BE2C (cell line): ENCODE data around the gene WDR75.

Experiments used
- DNase-seq: peaks from one replicate; pipeline ENCODE4 v3.0.0-alpha.2; 2020
- H3K27me3 ChIP-seq: fragments of 250-450 bp; sonication (Bioruptor Pico); 2 replicates; pipeline ENCODE4 v1.5.1; 2020; ENCODE audit warnings: mild to moderate bottlenecking
- H3K36me3 ChIP-seq: fragments of 250-450 bp; sonication (Bioruptor Pico); 2 replicates; pipeline ENCODE4 v1.5.1; 2020; ENCODE audit warnings: mild to moderate bottlenecking
- H3K4me1 ChIP-seq: fragments of 250-450 bp; sonication (Bioruptor Pico); 2 replicates; pipeline ENCODE4 v1.5.1; 2020
- H3K4me3 ChIP-seq: 2 replicates; pipeline ENCODE4 v1.5.1; 2011; ENCODE audit warnings: low read depth, low read length
- H3K9me3 ChIP-seq: fragments of 250-450 bp; sonication (Bioruptor Pico); 2 replicates; pipeline ENCODE4 v1.5.1; 2020
- TF ChIP-seq, protein P1 (sequence below): IDR thresholded peaks from 2 replicates; pipeline ENCODE4 v1.5.1; 2012; ENCODE audit warnings: mild to moderate bottlenecking, low read depth, low read length

WDR75 gene

DNA sequence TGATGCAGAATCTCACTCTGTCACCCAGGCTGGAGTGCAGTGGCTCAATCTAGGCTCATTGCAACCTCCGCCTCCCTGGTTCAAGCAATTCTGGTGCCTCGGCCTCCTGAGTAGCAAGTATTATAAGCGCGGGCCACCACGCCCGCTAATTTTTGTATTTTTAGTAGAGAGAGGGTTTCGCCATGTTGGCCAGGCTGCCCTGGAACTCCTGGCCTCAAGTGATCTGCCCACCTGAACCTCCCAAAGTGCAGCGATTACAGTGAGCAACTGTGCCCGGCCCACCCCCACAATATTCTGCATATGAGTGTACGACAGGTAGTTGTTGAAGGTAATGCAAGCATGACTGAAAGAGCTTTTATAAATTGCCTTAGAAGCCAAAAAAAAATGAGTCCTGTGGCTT is 1.2 kb downstream of the WDR75 start:
- H3K27me3 ChIP-seq, result no peaks in the 10 kb centered on the region; the same call in 1 of the 2 replicates
- H3K9me3 ChIP-seq, result no peaks in the 10 kb centered on the region
- peaks cover 25% of the 10 kb centered on the region for H3K36me3 ChIP-seq
- no peak for DNase-seq
- H3K4me3 ChIP-seq, result peak overlapping the region; percentile 74
- TF ChIP-seq, protein P1, sequence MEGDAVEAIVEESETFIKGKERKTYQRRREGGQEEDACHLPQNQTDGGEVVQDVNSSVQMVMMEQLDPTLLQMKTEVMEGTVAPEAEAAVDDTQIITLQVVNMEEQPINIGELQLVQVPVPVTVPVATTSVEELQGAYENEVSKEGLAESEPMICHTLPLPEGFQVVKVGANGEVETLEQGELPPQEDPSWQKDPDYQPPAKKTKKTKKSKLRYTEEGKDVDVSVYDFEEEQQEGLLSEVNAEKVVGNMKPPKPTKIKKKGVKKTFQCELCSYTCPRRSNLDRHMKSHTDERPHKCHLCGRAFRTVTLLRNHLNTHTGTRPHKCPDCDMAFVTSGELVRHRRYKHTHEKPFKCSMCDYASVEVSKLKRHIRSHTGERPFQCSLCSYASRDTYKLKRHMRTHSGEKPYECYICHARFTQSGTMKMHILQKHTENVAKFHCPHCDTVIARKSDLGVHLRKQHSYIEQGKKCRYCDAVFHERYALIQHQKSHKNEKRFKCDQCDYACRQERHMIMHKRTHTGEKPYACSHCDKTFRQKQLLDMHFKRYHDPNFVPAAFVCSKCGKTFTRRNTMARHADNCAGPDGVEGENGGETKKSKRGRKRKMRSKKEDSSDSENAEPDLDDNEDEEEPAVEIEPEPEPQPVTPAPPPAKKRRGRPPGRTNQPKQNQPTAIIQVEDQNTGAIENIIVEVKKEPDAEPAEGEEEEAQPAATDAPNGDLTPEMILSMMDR, result no peak
- no peaks in the 10 kb centered on the region for H3K4me1 ChIP-seq

- no peaks in the 10 kb centered on the region for H3K27me3 ChIP-seq
- no peaks in the 10 kb centered on the region for H3K4me1 ChIP-seq
- H3K9me3 ChIP-seq, result no peaks in the 10 kb centered on the region
- no peak for DNase-seq
- H3K4me3 ChIP-seq, result no peak overlapping the region
- TF ChIP-seq, protein P1, result no peak
- H3K36me3 ChIP-seq, result peaks cover 42% of the 10 kb centered on the region
Measured at GRCh38 chr2:189444322-189444721, 3.0 kb downstream of the WDR75 start.

GRCh38 chr2:189446780-189447179 is 5.5 kb downstream of the WDR75 start:
- Histone ChIP-seq H3K9me3 (no peaks in the 10 kb centered on the region), H3K4me3 (no peak overlapping the region), H3K36me3 (peaks cover 66% of the 10 kb centered on the region), H3K27me3 (no peaks in the 10 kb centered on the region), H3K4me1 (no peaks in the 10 kb centered on the region)
- TF ChIP-seq, protein P1, result no peak
- DNase-seq, result no peak

- TF ChIP-seq, protein P1, result no peak
- no peak for DNase-seq
- Histone ChIP-seq H3K36me3 (peaks cover 91% of the 10 kb centered on the region), H3K27me3 (no peaks in the 10 kb centered on the region), H3K4me1 (no peaks in the 10 kb centered on the region), H3K9me3 (no peaks in the 10 kb centered on the region), H3K4me3 (no peak overlapping the region)
Measured at GRCh38 chr2:189454009-189454408, 12.7 kb downstream of the WDR75 start.

DNA sequence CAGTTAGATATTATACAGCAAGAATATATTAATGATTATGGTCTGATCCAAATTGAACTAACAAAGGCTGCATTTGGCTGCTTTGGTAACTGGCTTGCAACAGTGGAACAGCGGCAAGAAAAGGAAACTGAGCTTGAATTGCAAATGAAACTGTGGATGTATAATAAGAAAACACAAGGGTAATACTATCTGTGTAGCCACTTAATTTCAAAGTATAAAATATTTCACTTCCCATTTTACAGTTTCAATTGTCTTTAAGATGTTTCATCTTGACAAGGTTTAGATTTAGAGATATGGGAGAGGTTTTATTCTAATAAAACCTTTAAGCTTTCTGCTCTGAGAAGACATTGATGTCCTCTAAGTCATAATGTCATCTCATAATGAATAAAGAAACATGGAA is 23.8 kb downstream of the WDR75 start:
- Histone ChIP-seq H3K9me3 (no peaks in the 10 kb centered on the region), H3K27me3 (no peaks in the 10 kb centered on the region), H3K36me3 (peaks cover 92% of the 10 kb centered on the region), H3K4me1 (peaks cover 7% of the 10 kb centered on the region; the same call in 1 of the 2 replicates), H3K4me3 (no peak overlapping the region)
- TF ChIP-seq, protein P1, result no peak
- no peak for DNase-seq

GRCh38 chr2:189465478-189465877 is 24.2 kb downstream of the WDR75 start:
- TF ChIP-seq, protein P1, result no peak
- no peaks in the 10 kb centered on the region for H3K27me3 ChIP-seq
- H3K9me3 ChIP-seq, result no peaks in the 10 kb centered on the region
- H3K36me3 ChIP-seq, result peaks cover 92% of the 10 kb centered on the region
- H3K4me3 ChIP-seq, result no peak overlapping the region
- DNase-seq, result no peak
- H3K4me1 ChIP-seq, result peaks cover 7% of the 10 kb centered on the region; the same call in 1 of the 2 replicates
